Left lung (tissue), 10 donors: Measurements from ENCODE around the gene SEPTIN14. TPM values are rescaled to one million over a fixed set of nuclear protein-coding genes. Genes with fewer than 3 reads are reported as not detected.
"Not testable (repeated sequence)": the region's sequence is repeated elsewhere in the genome, so short reads cannot be mapped to it uniquely, and the experiment has no call there.

Experiments used
- ATAC-seq: fragments of 200-7000 bp; cut with Tn5 transposase; one replicate; pipeline ENCODE4 v1.9.1; 2020; ENCODE audit warnings: moderate library complexity
- DNase-seq, 4 donors: peaks; one replicate each; pipeline ENCODE4 v3.0.0-alpha.2; 2013 to 2020
- H3K27ac ChIP-seq, 2 donors: fragments of 200-600 bp; sonication (generic) in 1 of 2; one replicate each; pipeline versions ENCODE4 v1.5.0 to v1.8.0; 2020 to 2021
- H3K27me3 ChIP-seq, 2 donors: fragments of 200-600 bp; sonication (generic) in 1 of 2; one replicate each; pipeline versions ENCODE4 v1.5.0 to v1.8.0; 2020 to 2021
- H3K36me3 ChIP-seq, 2 donors: fragments of 200-600 bp; sonication (generic) in 1 of 2; one replicate each; pipeline versions ENCODE4 v1.5.0 to v1.8.0; 2020 to 2021
- H3K4me1 ChIP-seq, 2 donors: fragments of 200-600 bp; one replicate each; pipeline ENCODE4 v1.8.0; 2021
- H3K4me3 ChIP-seq, 2 donors: fragments of 200-600 bp; sonication (generic) in 1 of 2; one replicate each; pipeline versions ENCODE4 v1.5.0 to v1.8.0; 2020 to 2021; ENCODE audit warnings: mild to moderate bottlenecking in 1 of 2
- H3K9me3 ChIP-seq, 2 donors: fragments of 200-600 bp; sonication (generic) in 1 of 2; one replicate each; pipeline versions ENCODE4 v1.5.0 to v1.8.0; 2020 to 2021
- CTCF ChIP-seq, 2 donors: fragments of 200-600 bp; sonication (generic) in 1 of 2; IDR thresholded peaks; one replicate each; pipeline versions ENCODE4 v1.5.0 to v1.8.0; 2021; ENCODE audit warnings: antibody characterized with exemption in 2 of 2
- intact Hi-C, 2 donors: fragments of 100-400 bp; cut with DNase I; formaldehyde crosslinking; loops; one replicate each; pipeline versions ENCODE4 v1.11.2 to v1.14.2; 2022
- polyA plus RNA-seq, 6 donors: library from polyadenylated mRNA; unstranded; fragments of 120-200 nt; gene quantifications; one replicate each; pipeline ENCODE4 v1.2.1, GENCODE V29; 2013; ENCODE audit not compliant: insufficient read length in 6 of 6
- total RNA-seq, 2 donors: library from RNA; stranded (reverse); fragmentation: NEBNext Ultra II Directional; extraction: Animal tissue kit (Norgen Biotek cat#: 25700); gene quantifications; one replicate each; pipeline ENCODE4 v1.2.1, GENCODE V29; 2021
- donor health status: DM: no; HTN: yes; CAD: no.
- donor health status: DM: no; HTN: no; CAD: no.

SEPTIN14 gene
- total and polyA plus RNA-seq, 8 donors, result 0.43 to 0.73 (median 0.58) TPM; not detected in 2

GRCh38 chr7:55778631-55779030, 83.9 kb downstream of the SEPTIN14 start:
- Histone ChIP-seq H3K27me3 (no peaks in the 10 kb centered on the region), H3K27ac (no peak overlapping the region), H3K4me1 (no peaks in the 10 kb centered on the region), H3K4me3 (no peak overlapping the region), H3K36me3 (no peaks in the 10 kb centered on the region), H3K9me3 (no peaks in the 10 kb centered on the region)
- ATAC-seq (no peak), DNase-seq (no peak)
- intact Hi-C loops, result no loop called here
- no peak for TF ChIP-seq CTCF (IDR thresholded peaks at IDR 0.05)

GRCh38 chr7:55776196-55776595, 86.4 kb downstream of the SEPTIN14 start:
- Histone ChIP-seq H3K27me3 (no peaks in the 10 kb centered on the region), H3K9me3 (no peaks in the 10 kb centered on the region), H3K27ac (no peak overlapping the region), H3K4me3 (no peak overlapping the region), H3K36me3 (no peaks in the 10 kb centered on the region), H3K4me1 (no peaks in the 10 kb centered on the region)
- TF ChIP-seq CTCF (IDR thresholded peaks at IDR 0.05), result no peak
- intact Hi-C loops, result no loop called here
- no peak for ATAC-seq
- DNase-seq, result no peak

- H3K4me1 ChIP-seq, result no peaks in the 10 kb centered on the region
- no peak for TF ChIP-seq CTCF (IDR thresholded peaks at IDR 0.05)
- DNase-seq (no peak), ATAC-seq (no peak)
- no peak overlapping the region for H3K4me3 ChIP-seq
- H3K9me3 ChIP-seq, result no peaks in the 10 kb centered on the region
- intact Hi-C loops, result no loop called here
- no peaks in the 10 kb centered on the region for H3K36me3 ChIP-seq
- no peak overlapping the region for H3K27ac ChIP-seq
- no peaks in the 10 kb centered on the region for H3K27me3 ChIP-seq
Observed at GRCh38 chr7:55775051-55775420, 87.5 kb downstream of the SEPTIN14 start.

DNA sequence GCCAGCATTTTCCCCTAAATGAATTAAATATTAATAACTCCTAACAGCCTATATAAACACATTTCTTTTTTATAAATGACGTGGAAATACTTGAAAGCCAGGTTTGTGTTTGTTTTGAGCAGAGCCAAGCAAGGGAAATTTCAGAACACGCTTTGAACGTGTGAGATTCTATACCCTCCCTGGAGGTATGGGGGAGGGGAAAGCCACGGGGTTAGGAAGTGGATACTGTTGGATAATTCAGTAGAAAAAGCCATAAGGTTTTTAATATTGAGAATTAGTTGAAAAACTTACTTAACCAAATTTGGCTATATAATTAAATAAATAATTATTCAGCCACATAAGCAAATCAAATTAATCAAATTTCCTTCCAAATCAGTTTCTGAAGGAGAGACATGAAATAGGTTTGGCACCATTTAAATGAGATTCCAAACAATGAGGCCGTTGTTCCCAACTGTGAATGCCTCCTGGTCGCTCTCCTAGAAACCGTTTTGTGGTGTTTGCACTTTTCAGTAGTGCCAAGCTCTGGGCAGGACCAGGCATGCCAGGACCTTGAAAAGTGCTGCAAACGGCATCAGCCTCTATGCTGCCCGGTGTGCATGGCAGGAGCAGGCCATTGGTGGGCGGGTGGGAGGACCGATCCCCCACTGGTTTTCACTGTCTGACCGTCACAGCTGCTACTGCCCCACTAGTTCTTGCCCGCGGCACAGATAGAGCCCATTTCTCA, 88.1 kb downstream of the SEPTIN14 start:
- Histone ChIP-seq H3K27ac (no peak overlapping the region), H3K9me3 (no peaks in the 10 kb centered on the region), H3K4me3 (no peak overlapping the region), H3K36me3 (no peaks in the 10 kb centered on the region), H3K4me1 (no peaks in the 10 kb centered on the region), H3K27me3 (no peaks in the 10 kb centered on the region)
- DNase-seq, result peak in 1 of 4 donors; percentile 36
- no peak for TF ChIP-seq CTCF (IDR thresholded peaks at IDR 0.05)
- peak; percentile 47 for ATAC-seq
- intact Hi-C loops, result no loop called here

DNA sequence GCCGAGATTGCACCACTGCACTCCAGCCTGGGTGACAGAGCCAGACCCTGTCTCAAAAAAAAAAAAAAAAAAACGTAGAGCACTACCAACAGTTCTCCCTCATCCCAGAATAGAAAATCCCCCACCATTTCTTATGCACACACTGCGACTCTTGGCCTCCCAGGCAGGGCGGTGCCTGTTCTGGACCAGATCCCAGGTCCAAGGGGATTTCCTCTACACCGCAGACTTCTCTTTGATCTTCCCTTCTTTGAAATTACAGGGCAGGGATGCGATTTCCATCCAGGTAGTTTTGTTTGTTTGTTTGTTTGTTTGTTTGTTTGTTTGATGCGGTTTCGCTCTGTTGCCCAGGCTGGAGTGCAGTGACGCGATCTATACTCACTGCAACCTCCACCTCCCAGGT, 91.8 kb downstream of the SEPTIN14 start:
- Histone ChIP-seq H3K27me3 (no peaks in the 10 kb centered on the region), H3K4me3 (no peak overlapping the region), H3K9me3 (no peaks in the 10 kb centered on the region), H3K36me3 (no peaks in the 10 kb centered on the region), H3K27ac (no peak overlapping the region), H3K4me1 (no peaks in the 10 kb centered on the region)
- DNase-seq (no peak), ATAC-seq (no peak)
- intact Hi-C loops, result no loop called here
- no peak for TF ChIP-seq CTCF (IDR thresholded peaks at IDR 0.05)

- H3K4me3 ChIP-seq, H3K36me3 ChIP-seq, H3K27ac ChIP-seq, H3K9me3 ChIP-seq, intact Hi-C loops, DNase-seq, H3K27me3 ChIP-seq, ATAC-seq, H3K4me1 ChIP-seq: not testable (repeated sequence)
Observed at GRCh38 chr7:55753274-55753862, 109.2 kb downstream of the SEPTIN14 start.

GRCh38 chr7:55744706-55745105, 117.8 kb downstream of the SEPTIN14 start:
- intact Hi-C loops, result not testable (repeated sequence)

More at GRCh38 chr7:55744706-55745105, 117.8 kb downstream of the SEPTIN14 start:
- H3K27ac ChIP-seq, H3K36me3 ChIP-seq, H3K27me3 ChIP-seq, ATAC-seq, H3K4me3 ChIP-seq, H3K4me1 ChIP-seq, DNase-seq, H3K9me3 ChIP-seq: not testable (repeated sequence)
